ENCODE results near the gene IL26.
"Not testable (repeated sequence)": the region's sequence is repeated elsewhere in the genome, so short reads cannot be mapped to it uniquely, and the experiment has no call there.

IL26 gene

DNA sequence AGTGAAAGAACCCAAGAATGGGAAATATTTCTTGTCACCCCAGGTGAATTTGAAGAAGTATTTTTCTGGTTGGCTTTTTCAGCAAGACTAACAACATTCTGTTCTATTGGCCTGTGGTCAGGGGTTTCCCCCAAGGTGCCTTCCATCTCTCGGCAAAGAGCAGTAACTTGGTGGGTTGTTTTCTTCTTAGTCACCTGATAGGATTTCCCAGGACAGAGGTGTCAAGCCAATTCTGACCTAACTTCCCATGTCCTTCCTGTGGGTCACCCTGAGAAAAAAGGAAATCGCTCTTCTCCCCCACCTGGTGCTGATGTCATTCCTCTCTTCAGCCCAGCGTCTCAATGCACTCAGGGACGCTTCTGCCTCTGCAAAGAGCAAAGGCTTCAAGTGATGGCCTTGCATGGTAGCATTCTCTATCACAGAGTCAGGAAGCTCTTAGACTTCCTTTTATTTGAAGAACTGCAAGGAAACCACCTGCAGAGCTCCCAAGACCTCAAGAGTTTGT, 50.0 kb downstream of the IL26 start:
- Histone ChIP-seq H3K4me2 (ENCODE audit: low read length) (peak overlapping the region; percentile 49), H4K20me1 (ENCODE audit: control insufficient read depth, insufficient read depth, low read depth, low read length) (no peaks in the 10 kb centered on the region), H3K27me3 (ENCODE audit: control insufficient read depth, low read length) (no peaks in the 10 kb centered on the region), H3K9me2 (replicated peaks; ENCODE audit: control insufficient read depth, low read length) (no peaks in the 10 kb centered on the region), H3K36me3 (ENCODE audit: control insufficient read depth, low read length) (no peaks in the 10 kb centered on the region), H3K9me3 (ENCODE audit: control insufficient read depth, insufficient read depth, low read length) (no peaks in the 10 kb centered on the region), H3K4me3 (ENCODE audit: low read length) (peak overlapping the region; percentile 29; the same call in 1 of the 2 replicates), H3K27ac (ENCODE audit: low read depth, low read length) (peak overlapping the region; percentile 42), H3K79me2 (ENCODE audit: control insufficient read depth, low read length) (no peaks in the 10 kb centered on the region), H3F3A (ENCODE audit: control insufficient read depth, insufficient read depth) (peaks cover 6% of the 10 kb centered on the region; the same call in 1 of the 2 replicates), H3K4me1 (ENCODE audit: control insufficient read depth, low read length) (peaks cover 20% of the 10 kb centered on the region)
- TF ChIP-seq EZH2phosphoT487 (IDR thresholded peaks at IDR 0.05; ENCODE audit: borderline replicate concordance, low read length): no peak
- TF ChIP-seq, protein P1, sequence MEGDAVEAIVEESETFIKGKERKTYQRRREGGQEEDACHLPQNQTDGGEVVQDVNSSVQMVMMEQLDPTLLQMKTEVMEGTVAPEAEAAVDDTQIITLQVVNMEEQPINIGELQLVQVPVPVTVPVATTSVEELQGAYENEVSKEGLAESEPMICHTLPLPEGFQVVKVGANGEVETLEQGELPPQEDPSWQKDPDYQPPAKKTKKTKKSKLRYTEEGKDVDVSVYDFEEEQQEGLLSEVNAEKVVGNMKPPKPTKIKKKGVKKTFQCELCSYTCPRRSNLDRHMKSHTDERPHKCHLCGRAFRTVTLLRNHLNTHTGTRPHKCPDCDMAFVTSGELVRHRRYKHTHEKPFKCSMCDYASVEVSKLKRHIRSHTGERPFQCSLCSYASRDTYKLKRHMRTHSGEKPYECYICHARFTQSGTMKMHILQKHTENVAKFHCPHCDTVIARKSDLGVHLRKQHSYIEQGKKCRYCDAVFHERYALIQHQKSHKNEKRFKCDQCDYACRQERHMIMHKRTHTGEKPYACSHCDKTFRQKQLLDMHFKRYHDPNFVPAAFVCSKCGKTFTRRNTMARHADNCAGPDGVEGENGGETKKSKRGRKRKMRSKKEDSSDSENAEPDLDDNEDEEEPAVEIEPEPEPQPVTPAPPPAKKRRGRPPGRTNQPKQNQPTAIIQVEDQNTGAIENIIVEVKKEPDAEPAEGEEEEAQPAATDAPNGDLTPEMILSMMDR (IDR thresholded peaks at IDR 0.05; ENCODE audit: low read depth, low read length, poor library complexity, severe bottlenecking): no peak

DNA sequence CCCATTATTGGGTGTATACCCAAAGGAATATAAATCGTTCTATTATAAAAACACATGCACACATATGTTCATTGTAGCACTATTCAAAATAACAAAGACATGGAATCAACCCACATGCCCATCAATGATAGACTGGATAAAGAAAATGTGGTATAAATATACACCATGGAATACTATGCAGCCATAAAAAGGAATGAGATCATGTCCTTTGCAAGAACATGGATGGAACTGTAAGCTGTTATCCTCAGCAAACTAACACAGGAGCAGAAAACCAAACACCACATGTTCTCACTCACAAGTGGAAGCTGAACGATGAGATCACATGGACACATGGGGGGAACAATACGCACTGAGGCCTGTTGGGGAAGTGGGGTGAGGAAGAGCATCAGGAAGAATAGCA, 50.8 kb downstream of the IL26 start:
- not testable (repeated sequence) for H3K9me3 ChIP-seq (ENCODE audit: control insufficient read depth, insufficient read depth, low read length); H3K36me3 ChIP-seq (ENCODE audit: control insufficient read depth, low read length); H3K4me3 ChIP-seq (ENCODE audit: low read length); H3K27me3 ChIP-seq (ENCODE audit: control insufficient read depth, low read length); H3K4me2 ChIP-seq (ENCODE audit: low read length); H3K79me2 ChIP-seq (ENCODE audit: control insufficient read depth, low read length); H4K20me1 ChIP-seq (ENCODE audit: control insufficient read depth, insufficient read depth, low read depth, low read length); H3K27ac ChIP-seq (ENCODE audit: low read depth, low read length); H3F3A ChIP-seq (ENCODE audit: control insufficient read depth, insufficient read depth); H3K9me2 ChIP-seq (replicated peaks; ENCODE audit: control insufficient read depth, low read length)
- H3K4me1 ChIP-seq (ENCODE audit: control insufficient read depth, low read length): peaks cover 18% of the 10 kb centered on the region

DNA sequence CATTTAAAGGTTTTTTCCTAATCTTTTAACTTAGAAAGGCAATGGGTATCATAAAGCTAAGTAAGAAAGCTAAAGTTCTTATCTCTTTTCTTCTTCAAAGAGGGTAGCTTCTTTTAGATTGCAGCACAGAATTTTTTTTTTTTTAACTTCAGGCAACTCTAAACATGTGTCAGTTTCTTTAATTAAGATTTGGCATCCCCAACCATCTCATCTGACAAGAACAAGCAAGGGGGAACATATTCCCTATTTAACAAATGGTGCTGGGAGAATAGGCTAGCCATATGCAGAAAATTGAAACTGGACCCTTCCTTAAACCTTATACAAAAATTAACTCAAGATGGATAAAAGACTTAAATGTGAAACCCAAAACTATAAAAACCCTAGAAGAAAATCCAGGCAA, 51.8 kb downstream of the IL26 start:
- TF ChIP-seq, protein P1 (IDR thresholded peaks at IDR 0.05; ENCODE audit: low read depth, low read length, poor library complexity, severe bottlenecking): no peak
- no peak for TF ChIP-seq EZH2phosphoT487 (IDR thresholded peaks at IDR 0.05; ENCODE audit: borderline replicate concordance, low read length)
- Histone ChIP-seq H3K4me1 (ENCODE audit: control insufficient read depth, low read length) (peaks cover 18% of the 10 kb centered on the region), H3K27ac (ENCODE audit: low read depth, low read length) (no peak overlapping the region), H3K36me3 (ENCODE audit: control insufficient read depth, low read length) (no peaks in the 10 kb centered on the region), H3K4me3 (ENCODE audit: low read length) (no peak overlapping the region), H3K79me2 (ENCODE audit: control insufficient read depth, low read length) (no peaks in the 10 kb centered on the region), H3K27me3 (ENCODE audit: control insufficient read depth, low read length) (no peaks in the 10 kb centered on the region), H3K9me2 (replicated peaks; ENCODE audit: control insufficient read depth, low read length) (no peaks in the 10 kb centered on the region), H4K20me1 (ENCODE audit: control insufficient read depth, insufficient read depth, low read depth, low read length) (no peaks in the 10 kb centered on the region), H3K9me3 (ENCODE audit: control insufficient read depth, insufficient read depth, low read length) (no peaks in the 10 kb centered on the region), H3K4me2 (ENCODE audit: low read length) (no peak overlapping the region), H3F3A (ENCODE audit: control insufficient read depth, insufficient read depth) (peaks cover 6% of the 10 kb centered on the region; the same call in 1 of the 2 replicates)

DNA sequence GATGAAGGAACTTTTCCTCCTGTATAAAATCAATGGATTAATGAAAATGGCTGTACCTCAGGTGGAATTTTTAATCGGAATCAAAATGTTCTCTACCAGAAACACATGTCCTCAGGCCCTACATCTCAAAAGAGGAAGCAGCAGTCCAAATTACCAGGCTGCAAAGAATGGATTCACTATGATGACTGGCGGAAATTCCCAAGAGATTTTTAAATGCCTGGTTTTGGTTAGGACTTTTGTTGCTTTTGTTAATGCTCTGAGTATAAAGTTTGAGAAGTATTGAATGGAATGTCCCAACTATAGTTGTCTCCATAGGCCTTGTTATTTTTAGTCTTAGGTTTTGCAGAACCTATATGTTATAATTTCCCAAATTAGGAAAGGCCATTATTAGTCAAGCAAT, 54.9 kb downstream of the IL26 start:
- H3K27ac ChIP-seq (ENCODE audit: low read depth, low read length): no peak overlapping the region
- H3K9me3 ChIP-seq (ENCODE audit: control insufficient read depth, insufficient read depth, low read length): no peaks in the 10 kb centered on the region
- H3K9me2 ChIP-seq (replicated peaks; ENCODE audit: control insufficient read depth, low read length): no peaks in the 10 kb centered on the region
- peaks cover 8% of the 10 kb centered on the region for H3K4me1 ChIP-seq (ENCODE audit: control insufficient read depth, low read length)
- no peak overlapping the region for H3K4me3 ChIP-seq (ENCODE audit: low read length)
- no peaks in the 10 kb centered on the region for H3K27me3 ChIP-seq (ENCODE audit: control insufficient read depth, low read length)
- H4K20me1 ChIP-seq (ENCODE audit: control insufficient read depth, insufficient read depth, low read depth, low read length): no peaks in the 10 kb centered on the region
- H3K4me2 ChIP-seq (ENCODE audit: low read length): no peak overlapping the region
- H3K36me3 ChIP-seq (ENCODE audit: control insufficient read depth, low read length): no peaks in the 10 kb centered on the region
- TF ChIP-seq, protein P1 (IDR thresholded peaks at IDR 0.05; ENCODE audit: low read depth, low read length, poor library complexity, severe bottlenecking): no peak
- no peak for TF ChIP-seq EZH2phosphoT487 (IDR thresholded peaks at IDR 0.05; ENCODE audit: borderline replicate concordance, low read length)
- no peaks in the 10 kb centered on the region; the same call in 1 of the 2 replicates for H3F3A ChIP-seq (ENCODE audit: control insufficient read depth, insufficient read depth)
- no peaks in the 10 kb centered on the region for H3K79me2 ChIP-seq (ENCODE audit: control insufficient read depth, low read length)
